Neuron (in vitro differentiated cells): ENCODE measurements around the gene MTR.

ENCODE experiments used
- H2AFZ ChIP-seq: one replicate; pipeline ENCODE4 v1.6.1; 2013; ENCODE audit warnings: low read depth, mild to moderate bottlenecking, inconsistent platforms, low read length, moderate library complexity
- H3K27me3 ChIP-seq: one replicate; pipeline ENCODE4 v1.6.1; 2013; ENCODE audit warnings: low read length; ENCODE audit not compliant: insufficient read depth
- H3K36me3 ChIP-seq: one replicate; pipeline ENCODE4 v1.6.1; 2013; ENCODE audit warnings: low read length; ENCODE audit not compliant: insufficient read depth
- H3K4me1 ChIP-seq: one replicate; pipeline ENCODE4 v1.6.1; 2013; ENCODE audit warnings: low read length; ENCODE audit not compliant: insufficient read depth
- H3K4me3 ChIP-seq: 2 replicates; pipeline ENCODE4 v1.5.1; 2013; ENCODE audit warnings: mild to moderate bottlenecking, low read length, moderate library complexity
- H3K9me3 ChIP-seq: one replicate; pipeline ENCODE4 v1.6.1; 2013; ENCODE audit warnings: low read length

The MTR gene

DNA sequence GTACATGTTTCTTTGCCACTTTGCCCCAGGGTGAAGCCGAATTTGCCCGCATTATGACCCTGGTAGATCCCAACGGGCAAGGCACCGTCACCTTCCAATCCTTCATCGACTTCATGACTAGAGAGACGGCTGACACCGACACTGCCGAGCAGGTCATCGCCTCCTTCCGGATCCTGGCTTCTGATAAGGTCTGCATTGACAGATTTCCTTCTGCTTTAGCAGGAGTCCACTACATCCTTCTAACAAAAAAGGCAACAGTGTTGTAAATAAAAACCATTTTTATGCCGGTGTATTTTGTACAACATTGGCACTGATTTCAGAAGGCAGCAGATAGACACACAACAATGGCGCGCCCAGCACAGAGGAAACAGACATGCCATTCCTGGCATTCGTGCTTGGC is 34.1 kb upstream of the MTR start:
- Histone ChIP-seq H3K9me3 (no peaks in the 10 kb centered on the region), H3K4me1 (no peaks in the 10 kb centered on the region), H3K4me3 (no peak overlapping the region), H2AFZ (no peak overlapping the region), H3K36me3 (no peaks in the 10 kb centered on the region), H3K27me3 (no peaks in the 10 kb centered on the region)

DNA sequence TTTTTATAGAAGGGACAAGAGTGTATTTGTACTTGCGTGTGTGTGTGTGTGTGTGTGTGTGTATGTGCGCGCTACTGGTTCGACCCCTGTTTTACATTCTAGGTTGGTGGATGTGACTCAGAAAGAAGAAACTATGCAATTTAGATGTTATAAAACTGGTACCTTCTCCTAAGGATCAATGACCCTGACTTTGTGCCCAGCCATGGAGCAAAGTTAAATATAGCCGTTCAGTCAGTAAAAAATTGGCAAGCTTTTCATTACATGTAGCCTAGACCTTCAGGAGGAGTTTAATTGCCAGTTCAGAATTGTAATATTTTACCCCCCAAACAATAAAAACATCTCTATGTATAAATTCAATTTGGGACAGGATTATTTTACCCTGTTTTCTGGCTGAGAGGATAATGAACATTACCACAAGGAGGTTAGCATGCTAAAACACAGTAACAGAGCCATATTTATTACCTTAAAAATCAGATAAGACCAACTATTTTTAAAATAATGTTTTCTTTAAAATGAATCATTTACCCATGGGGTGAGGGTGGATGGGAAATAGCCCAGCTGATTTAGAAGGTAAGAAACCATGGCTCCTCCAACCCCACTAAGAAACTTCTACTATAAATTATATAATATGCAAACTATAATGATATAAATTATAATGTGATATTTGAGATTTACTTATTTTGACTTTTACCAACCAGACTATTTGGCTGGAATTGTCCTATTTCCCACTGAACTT is 33.5 kb upstream of the MTR start:
- no peak overlapping the region for H3K4me3 ChIP-seq
- no peak overlapping the region for H2AFZ ChIP-seq
- H3K27me3 ChIP-seq: no peaks in the 10 kb centered on the region
- no peaks in the 10 kb centered on the region for H3K36me3 ChIP-seq
- H3K4me1 ChIP-seq: no peaks in the 10 kb centered on the region
- H3K9me3 ChIP-seq: no peaks in the 10 kb centered on the region

DNA sequence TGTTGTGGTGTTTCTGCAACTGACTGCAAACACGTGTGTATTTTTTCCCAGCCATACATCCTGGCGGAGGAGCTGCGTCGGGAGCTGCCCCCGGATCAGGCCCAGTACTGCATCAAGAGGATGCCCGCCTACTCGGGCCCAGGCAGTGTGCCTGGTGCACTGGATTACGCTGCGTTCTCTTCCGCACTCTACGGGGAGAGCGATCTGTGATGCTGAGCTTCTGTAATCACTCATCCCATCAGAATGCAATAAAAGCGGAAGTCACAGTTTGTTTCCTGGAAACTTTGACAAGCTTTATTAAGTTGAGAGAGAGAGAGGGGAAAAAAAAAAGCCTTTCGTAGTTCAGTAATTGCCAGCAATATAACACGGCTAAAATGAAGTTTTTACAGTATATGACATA is 32.7 kb upstream of the MTR start:
- H3K4me3 ChIP-seq: no peak overlapping the region
- no peaks in the 10 kb centered on the region for H3K4me1 ChIP-seq
- no peaks in the 10 kb centered on the region for H3K27me3 ChIP-seq
- H3K36me3 ChIP-seq: no peaks in the 10 kb centered on the region
- no peaks in the 10 kb centered on the region for H3K9me3 ChIP-seq
- H2AFZ ChIP-seq: no peak overlapping the region

DNA sequence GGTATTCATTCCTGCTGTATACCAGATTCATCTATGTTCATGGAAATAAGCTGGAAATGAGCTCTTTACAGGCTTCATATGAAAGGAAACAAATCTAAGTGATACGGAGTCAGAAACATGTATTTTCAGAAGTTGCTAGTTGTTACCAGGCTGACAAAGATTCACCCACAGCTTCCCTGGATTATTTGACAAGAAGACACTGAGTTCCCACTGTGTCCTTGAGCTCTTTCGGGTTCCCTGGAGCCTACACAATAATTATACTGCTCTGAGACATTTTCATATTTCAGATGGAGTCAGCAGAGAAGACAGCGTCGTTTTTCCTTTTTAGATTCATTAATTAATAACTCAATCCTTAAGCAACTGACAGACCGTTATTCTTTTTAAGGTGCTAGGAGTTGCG is 29.3 kb upstream of the MTR start:
- H3K4me1 ChIP-seq: peaks cover 4% of the 10 kb centered on the region
- no peaks in the 10 kb centered on the region for H3K9me3 ChIP-seq
- H3K36me3 ChIP-seq: no peaks in the 10 kb centered on the region
- no peaks in the 10 kb centered on the region for H3K27me3 ChIP-seq
- no peak overlapping the region for H2AFZ ChIP-seq
- no peak overlapping the region for H3K4me3 ChIP-seq

DNA sequence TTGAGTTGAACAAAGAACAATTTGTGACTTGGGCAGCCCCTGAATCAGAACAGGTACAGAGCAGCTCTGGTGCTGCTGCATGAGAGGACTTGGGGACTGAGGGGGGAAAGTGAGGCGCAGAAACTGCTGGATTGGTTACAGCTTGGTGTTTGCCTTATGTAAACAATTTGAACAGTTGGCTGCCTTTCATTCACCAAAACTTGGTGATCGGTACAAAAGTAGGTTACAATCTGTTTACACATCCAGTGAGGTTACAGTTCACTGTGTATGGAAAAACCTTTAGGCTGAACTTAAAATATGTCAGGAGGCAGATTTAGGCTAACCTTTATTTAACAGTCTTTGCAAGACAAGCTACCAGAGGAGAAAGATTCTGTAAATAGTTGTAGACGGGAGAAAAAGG is 28.6 kb upstream of the MTR start:
- Histone ChIP-seq H2AFZ (no peak overlapping the region), H3K9me3 (no peaks in the 10 kb centered on the region), H3K27me3 (no peaks in the 10 kb centered on the region), H3K4me1 (peaks cover 4% of the 10 kb centered on the region), H3K36me3 (no peaks in the 10 kb centered on the region), H3K4me3 (no peak overlapping the region)

DNA sequence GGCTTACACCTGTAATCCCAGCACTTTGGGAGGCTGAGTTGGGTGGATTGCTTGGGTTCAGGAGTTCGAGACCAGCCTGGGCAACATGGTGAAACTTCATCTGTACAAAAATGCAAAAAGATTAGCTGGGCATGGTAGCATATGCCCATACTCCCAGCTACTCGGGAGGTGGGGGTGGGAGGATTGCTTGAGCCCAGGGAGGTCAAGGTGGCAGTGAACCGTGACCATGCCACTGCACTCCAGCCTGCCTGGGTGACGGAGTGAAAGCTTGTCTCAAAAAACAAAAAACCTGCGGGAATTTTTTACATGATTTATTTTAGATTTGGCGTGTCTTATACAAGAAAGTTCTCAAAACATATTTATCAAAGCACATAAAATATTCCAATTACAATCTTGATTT is 27.8 kb upstream of the MTR start:
- no peak overlapping the region for H3K4me3 ChIP-seq
- no peaks in the 10 kb centered on the region for H3K9me3 ChIP-seq
- H3K36me3 ChIP-seq: no peaks in the 10 kb centered on the region
- H3K4me1 ChIP-seq: peaks cover 4% of the 10 kb centered on the region
- no peak overlapping the region for H2AFZ ChIP-seq
- H3K27me3 ChIP-seq: no peaks in the 10 kb centered on the region

DNA sequence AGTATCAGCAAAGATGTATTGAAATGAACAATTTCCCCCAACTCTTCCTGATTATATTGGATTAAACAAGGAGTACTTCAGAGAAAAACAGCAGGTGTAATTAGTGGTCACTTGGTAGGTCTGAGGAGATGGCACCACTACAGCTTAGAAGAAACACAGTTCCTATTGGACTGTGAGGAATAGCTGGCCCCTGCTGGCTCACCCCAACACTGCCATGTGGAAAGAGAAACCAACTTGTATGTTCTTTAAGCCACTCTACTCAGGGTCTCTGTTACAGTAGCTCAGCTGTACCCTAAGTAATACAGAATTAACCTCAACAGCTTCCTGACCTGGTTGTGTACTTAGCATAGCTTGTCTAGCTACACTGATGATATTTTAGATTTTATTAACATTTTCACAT is 26.5 kb upstream of the MTR start:
- H3K27me3 ChIP-seq: no peaks in the 10 kb centered on the region
- H3K4me1 ChIP-seq: peaks cover 4% of the 10 kb centered on the region
- no peaks in the 10 kb centered on the region for H3K36me3 ChIP-seq

DNA sequence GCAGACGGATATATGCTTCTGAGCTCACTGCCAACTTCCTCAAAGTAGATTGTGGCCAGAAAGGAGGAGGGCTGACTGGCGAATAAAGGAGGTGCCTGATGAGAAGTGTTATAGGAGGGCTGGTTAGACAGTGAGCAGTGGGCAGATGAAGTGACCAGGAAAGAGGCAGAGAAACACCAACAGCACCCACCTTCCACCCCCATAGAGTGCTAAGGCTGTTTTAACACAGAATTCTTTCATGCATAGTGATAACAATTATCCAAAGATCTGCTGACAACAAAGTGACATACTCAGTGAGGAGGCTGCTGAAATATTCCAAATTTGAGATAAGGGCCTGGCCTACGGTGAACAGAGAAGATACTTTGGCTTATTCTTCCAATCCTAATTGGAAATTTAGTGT is 21.2 kb upstream of the MTR start:
- H3K27me3 ChIP-seq: no peaks in the 10 kb centered on the region
- H2AFZ ChIP-seq: no peak overlapping the region
- peaks cover 4% of the 10 kb centered on the region for H3K4me1 ChIP-seq
- no peak overlapping the region for H3K4me3 ChIP-seq
- no peaks in the 10 kb centered on the region for H3K9me3 ChIP-seq
- no peaks in the 10 kb centered on the region for H3K36me3 ChIP-seq

More for the DNA sequence above, 26.5 kb upstream of the MTR start:
- Histone ChIP-seq H3K9me3 (no peaks in the 10 kb centered on the region), H3K4me3 (no peak overlapping the region), H2AFZ (no peak overlapping the region)

DNA sequence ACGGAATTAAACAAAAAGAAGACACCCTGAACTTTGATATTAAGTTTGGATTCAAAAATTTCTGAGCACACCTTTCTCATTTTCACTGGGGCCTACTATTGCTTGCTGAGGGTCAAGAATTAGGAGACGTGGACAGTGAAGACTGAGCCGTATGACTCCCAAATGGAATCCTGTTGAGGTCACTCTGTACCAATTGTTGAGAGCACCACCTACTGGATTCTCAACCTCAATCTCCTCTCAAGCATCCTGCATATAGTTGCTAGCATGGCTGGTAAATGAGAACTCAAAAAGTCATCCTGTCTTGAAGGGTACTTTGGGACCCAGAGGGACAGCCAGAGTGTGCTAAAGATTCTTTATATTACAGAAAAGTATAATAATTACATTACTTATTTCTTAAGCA is 20.2 kb upstream of the MTR start:
- Histone ChIP-seq H3K27me3 (no peaks in the 10 kb centered on the region), H3K9me3 (no peaks in the 10 kb centered on the region), H3K4me3 (no peak overlapping the region), H2AFZ (no peak overlapping the region), H3K36me3 (no peaks in the 10 kb centered on the region), H3K4me1 (peaks cover 4% of the 10 kb centered on the region)

DNA sequence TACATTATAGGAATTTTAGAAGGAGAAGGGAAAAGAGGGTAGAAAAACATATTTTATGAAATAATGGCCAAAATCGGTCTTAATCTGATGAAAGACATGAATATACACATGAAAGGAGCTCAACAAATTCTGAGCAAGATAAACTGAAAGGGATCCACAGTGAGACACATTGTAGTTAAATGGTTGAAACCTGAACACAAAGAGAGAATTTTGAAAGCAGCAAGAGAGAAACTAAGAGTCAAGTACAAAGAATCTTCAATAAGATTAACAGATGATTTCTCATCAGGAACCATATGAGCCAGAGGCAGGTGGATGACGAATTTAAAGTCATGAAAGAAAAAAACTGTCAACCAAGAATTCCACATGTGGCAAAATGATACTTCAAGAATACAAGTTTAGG is 15.8 kb upstream of the MTR start:
- Histone ChIP-seq H3K4me3 (no peak overlapping the region), H3K36me3 (no peaks in the 10 kb centered on the region), H2AFZ (no peak overlapping the region), H3K4me1 (no peaks in the 10 kb centered on the region), H3K27me3 (no peaks in the 10 kb centered on the region), H3K9me3 (no peaks in the 10 kb centered on the region)

DNA sequence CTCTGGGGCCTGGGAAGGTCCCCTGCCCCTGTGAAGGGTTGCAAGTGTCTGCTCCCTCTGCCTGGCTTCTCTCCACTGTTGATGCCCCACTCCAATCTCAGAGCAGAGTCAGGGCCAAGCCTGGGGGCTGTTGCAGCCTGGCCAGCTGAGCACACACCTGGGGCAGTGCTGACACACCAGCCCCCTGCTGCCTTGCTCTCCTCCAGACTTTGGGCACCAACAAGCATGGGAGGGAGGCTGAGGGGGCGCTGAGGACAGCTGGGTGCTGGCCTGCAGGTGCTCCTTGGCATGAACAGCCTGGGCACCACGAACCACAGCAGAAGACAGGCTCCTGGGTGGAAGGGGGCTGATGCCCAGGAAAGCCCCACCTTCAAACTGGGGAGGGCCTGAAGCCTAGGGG is 9.6 kb upstream of the MTR start:
- Histone ChIP-seq H3K9me3 (no peaks in the 10 kb centered on the region), H3K27me3 (peaks cover 2% of the 10 kb centered on the region), H3K36me3 (no peaks in the 10 kb centered on the region), H3K4me3 (no peak overlapping the region), H3K4me1 (no peaks in the 10 kb centered on the region), H2AFZ (no peak overlapping the region)

DNA sequence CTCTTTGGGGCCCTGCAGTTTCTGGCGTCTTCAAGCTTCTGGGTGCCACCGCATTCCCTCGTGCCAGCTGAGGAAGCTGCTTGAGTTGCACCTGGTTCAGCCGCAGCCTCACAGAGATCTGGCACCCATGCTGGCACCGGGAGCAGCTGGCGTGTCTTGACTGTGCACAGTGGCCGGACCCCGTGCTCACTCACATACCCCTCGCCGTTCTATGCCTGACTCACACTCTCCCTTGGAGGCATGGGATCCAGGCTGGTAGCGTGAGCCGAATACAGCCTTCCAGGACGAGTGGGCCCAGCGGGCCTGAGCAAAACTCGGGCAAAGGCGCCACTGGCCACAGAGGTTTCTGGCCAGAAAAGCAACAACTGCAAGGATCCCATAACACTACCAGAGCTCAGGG is 8.6 kb upstream of the MTR start:
- Histone ChIP-seq H2AFZ (no peak overlapping the region), H3K36me3 (no peaks in the 10 kb centered on the region), H3K4me1 (no peaks in the 10 kb centered on the region), H3K27me3 (peaks cover 2% of the 10 kb centered on the region), H3K9me3 (no peaks in the 10 kb centered on the region), H3K4me3 (no peak overlapping the region)

DNA sequence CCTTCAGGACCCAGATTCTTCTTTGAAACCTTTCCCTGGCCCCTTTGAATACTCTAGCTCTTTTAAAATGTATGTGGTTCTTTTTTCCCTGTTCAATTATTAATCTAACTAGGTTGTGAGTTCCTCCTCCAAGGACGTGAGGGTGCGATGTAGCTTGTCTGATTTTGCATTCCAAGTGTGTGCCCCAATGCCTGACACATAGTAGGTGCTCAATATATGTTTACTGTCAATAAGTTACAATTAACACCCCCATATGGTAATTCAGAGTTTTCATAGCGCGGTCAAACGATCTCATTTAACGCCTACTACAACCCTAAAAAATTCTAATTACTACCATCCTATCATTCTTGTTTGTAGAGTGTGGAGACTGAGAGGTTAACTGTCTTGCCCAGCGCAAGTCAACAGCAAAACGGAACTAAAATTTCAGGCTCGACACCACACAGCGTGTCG is 482 bp upstream of the MTR start:
- peak overlapping the region; percentile 96 for H3K4me3 ChIP-seq
- H2AFZ ChIP-seq: peak overlapping the region; percentile 94
- H3K9me3 ChIP-seq: no peaks in the 10 kb centered on the region
- H3K36me3 ChIP-seq: no peaks in the 10 kb centered on the region
- peaks cover 6% of the 10 kb centered on the region for H3K4me1 ChIP-seq
- no peaks in the 10 kb centered on the region for H3K27me3 ChIP-seq
